Mesothelial cell of epicardium (in vitro differentiated cells): Measurements from ENCODE around the gene CDC42SE1. TPM values are rescaled to one million over a fixed set of nuclear protein-coding genes. Genes with fewer than 3 reads are reported as not detected.
A peak's percentile ranks its signal among the peaks of the same experiment; 100 is the strongest.

ENCODE experiments used
- DNase-seq, 2 experiments: peaks; one replicate each; pipeline ENCODE4 v3.0.0; 2021; ENCODE audit warnings: low spot score in 2 of 2; ENCODE audit not compliant: unreplicated experiment in 2 of 2
- H3K27ac Mint-ChIP-seq: 2 replicates; pipeline ENCODE4 v1.8.0; 2021; ENCODE audit warnings: mixed read lengths
- H3K27me3 Mint-ChIP-seq: 2 replicates; pipeline ENCODE4 v1.8.0; 2021; ENCODE audit warnings: low read depth, mixed read lengths
- H3K36me3 Mint-ChIP-seq: 2 replicates; pipeline ENCODE4 v1.8.0; 2021; ENCODE audit warnings: mixed read lengths
- H3K4me1 Mint-ChIP-seq: 2 replicates; pipeline ENCODE4 v1.8.0; 2021; ENCODE audit warnings: mixed read lengths
- H3K4me3 Mint-ChIP-seq: 2 replicates; pipeline ENCODE4 v1.8.0; 2021; ENCODE audit warnings: mild to moderate bottlenecking, moderate library complexity, mixed read lengths
- H3K9me3 Mint-ChIP-seq: 2 replicates; pipeline ENCODE4 v1.8.0; 2021; ENCODE audit warnings: mixed read lengths
- total RNA-seq: library from RNA; stranded (reverse); gene quantifications from 3 replicates; pipeline ENCODE4 v1.2.1, GENCODE V29; 2021
- TF ChIP-seq, protein P1 (sequence below): fragments of 200-600 bp; sonication (generic); IDR thresholded peaks from one replicate; pipeline ENCODE4 v1.5.0; 2021; ENCODE audit warnings: antibody characterized with exemption; ENCODE audit not compliant: unreplicated experiment

CDC42SE1 gene
- total RNA-seq, 1 donor from 2014 or later = 93.4 TPM

DNA sequence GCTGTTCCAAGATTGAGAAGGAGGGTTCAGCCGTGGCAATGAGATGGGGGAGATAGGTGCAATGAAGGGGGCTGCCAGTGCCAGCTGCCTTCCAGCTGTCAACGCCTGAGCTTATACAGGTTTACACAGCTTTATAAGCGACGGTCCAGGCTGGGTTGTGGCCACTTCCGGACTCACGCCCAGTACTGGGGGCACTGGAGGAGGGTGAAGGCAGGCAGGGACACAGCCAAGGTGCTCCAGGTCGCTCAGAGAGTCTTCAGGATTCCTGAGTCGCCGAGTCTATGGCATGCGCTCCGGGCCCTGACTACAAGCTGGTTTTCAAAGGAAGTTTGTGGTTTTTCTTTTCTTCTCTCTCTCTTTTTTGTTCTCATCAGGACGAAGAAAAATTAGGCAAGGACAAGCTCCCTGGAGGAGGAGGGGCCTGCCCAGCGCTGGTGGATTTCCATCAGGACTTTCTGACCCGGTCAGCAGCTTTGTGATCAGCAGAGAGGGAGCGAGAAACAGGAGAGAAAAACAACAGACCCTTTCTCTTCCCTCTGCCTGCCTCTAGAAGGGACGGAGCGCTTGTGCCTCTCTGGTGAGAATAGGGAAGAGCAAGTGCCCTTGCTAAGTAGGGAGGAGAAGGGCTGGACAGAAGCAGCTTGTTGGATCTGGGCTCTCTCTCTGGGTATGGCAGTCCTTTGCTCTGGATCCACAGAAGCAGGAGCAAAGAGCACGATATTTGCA, 52.9 kb downstream of the CDC42SE1 start, which contains the start of gene MINDY1:
MINDY1 (minus strand) TSS at position 576 of the 726 bp plus-strand sequence. CDS start 4,285 bp downstream, outside the sequence.
- peak in 1 of 2 experiments; percentile 70 for DNase-seq
- H3K4me1 Mint-ChIP-seq = peaks cover 70% of the 10 kb centered on the region
- H3K4me3 Mint-ChIP-seq = peak within 1 kb of the TSS; percentile 97
- TF ChIP-seq, protein P1, sequence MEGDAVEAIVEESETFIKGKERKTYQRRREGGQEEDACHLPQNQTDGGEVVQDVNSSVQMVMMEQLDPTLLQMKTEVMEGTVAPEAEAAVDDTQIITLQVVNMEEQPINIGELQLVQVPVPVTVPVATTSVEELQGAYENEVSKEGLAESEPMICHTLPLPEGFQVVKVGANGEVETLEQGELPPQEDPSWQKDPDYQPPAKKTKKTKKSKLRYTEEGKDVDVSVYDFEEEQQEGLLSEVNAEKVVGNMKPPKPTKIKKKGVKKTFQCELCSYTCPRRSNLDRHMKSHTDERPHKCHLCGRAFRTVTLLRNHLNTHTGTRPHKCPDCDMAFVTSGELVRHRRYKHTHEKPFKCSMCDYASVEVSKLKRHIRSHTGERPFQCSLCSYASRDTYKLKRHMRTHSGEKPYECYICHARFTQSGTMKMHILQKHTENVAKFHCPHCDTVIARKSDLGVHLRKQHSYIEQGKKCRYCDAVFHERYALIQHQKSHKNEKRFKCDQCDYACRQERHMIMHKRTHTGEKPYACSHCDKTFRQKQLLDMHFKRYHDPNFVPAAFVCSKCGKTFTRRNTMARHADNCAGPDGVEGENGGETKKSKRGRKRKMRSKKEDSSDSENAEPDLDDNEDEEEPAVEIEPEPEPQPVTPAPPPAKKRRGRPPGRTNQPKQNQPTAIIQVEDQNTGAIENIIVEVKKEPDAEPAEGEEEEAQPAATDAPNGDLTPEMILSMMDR = no peak
- H3K36me3 Mint-ChIP-seq = peaks cover 6% of the 10 kb centered on the region
- no peaks in the 10 kb centered on the region for H3K9me3 Mint-ChIP-seq
- peak within 1 kb of the TSS; percentile 100 for H3K27ac Mint-ChIP-seq
- no peaks in the 10 kb centered on the region for H3K27me3 Mint-ChIP-seq

GRCh38 chr1:151005729-151006319, 53.6 kb downstream of the CDC42SE1 start:
- H3K36me3 Mint-ChIP-seq = peaks cover 10% of the 10 kb centered on the region
- H3K4me3 Mint-ChIP-seq = peak overlapping the region; percentile 97
- H3K27ac Mint-ChIP-seq = peak overlapping the region; percentile 100
- DNase-seq = no peak
- no peaks in the 10 kb centered on the region for H3K27me3 Mint-ChIP-seq
- TF ChIP-seq, protein P1 = no peak
- H3K4me1 Mint-ChIP-seq = peaks cover 65% of the 10 kb centered on the region
- H3K9me3 Mint-ChIP-seq = no peaks in the 10 kb centered on the region

GRCh38 chr1:151003180-151003579, 56.2 kb downstream of the CDC42SE1 start:
- TF ChIP-seq, protein P1 = no peak
- H3K4me1 Mint-ChIP-seq = peaks cover 47% of the 10 kb centered on the region

DNA sequence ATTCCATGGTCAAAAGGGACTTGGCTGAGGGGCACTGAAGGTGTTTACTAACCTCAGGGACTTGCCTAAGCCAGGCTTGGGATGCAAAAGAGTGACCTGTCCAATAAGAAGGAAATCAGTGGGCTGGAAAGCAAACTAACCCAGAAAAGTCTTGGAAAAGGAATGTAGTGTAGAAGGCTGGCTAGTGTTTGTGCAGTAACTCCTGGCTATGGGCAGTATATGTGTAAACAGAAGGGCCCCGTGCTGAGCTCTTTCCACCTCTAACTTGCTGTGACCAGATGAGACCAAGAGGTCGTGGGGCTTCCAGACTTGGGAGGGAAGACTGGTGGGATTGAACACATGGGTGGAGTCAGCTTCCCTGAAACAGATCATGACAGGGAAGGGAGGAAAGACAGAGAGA, 56.8 kb downstream of the CDC42SE1 start:
- H3K4me1 Mint-ChIP-seq = peaks cover 41% of the 10 kb centered on the region
- peaks cover 21% of the 10 kb centered on the region for H3K36me3 Mint-ChIP-seq
- no peaks in the 10 kb centered on the region for H3K9me3 Mint-ChIP-seq
- TF ChIP-seq, protein P1 = no peak
- H3K27me3 Mint-ChIP-seq = no peaks in the 10 kb centered on the region
- peak overlapping the region; percentile 50 for H3K27ac Mint-ChIP-seq
- peak overlapping the region; percentile 4 for H3K4me3 Mint-ChIP-seq
- DNase-seq = no peak

More at GRCh38 chr1:151003180-151003579, 56.2 kb downstream of the CDC42SE1 start:
- Mint-ChIP-seq H3K9me3 (no peaks in the 10 kb centered on the region), H3K27me3 (no peaks in the 10 kb centered on the region), H3K27ac (peak overlapping the region; percentile 50), H3K4me3 (peak overlapping the region; percentile 4), H3K36me3 (peaks cover 21% of the 10 kb centered on the region)
- no peak for DNase-seq

- no peak for DNase-seq
- H3K9me3 Mint-ChIP-seq = no peaks in the 10 kb centered on the region
- TF ChIP-seq, protein P1 = no peak
- peaks cover 21% of the 10 kb centered on the region for H3K36me3 Mint-ChIP-seq
- peaks cover 37% of the 10 kb centered on the region for H3K4me1 Mint-ChIP-seq
- no peak overlapping the region for H3K4me3 Mint-ChIP-seq
- H3K27ac Mint-ChIP-seq = no peak overlapping the region
- H3K27me3 Mint-ChIP-seq = no peaks in the 10 kb centered on the region
These were observed 57.4 kb downstream of the CDC42SE1 start for GRCh38 chr1:151002051-151002450.
